DMS153 treated with DMSO at 0.1 percent for 48 hours (cell line): ENCODE data around the gene PIEZO2.

Source experiments
- DNase-seq: peaks from one replicate; lab custom pipeline; 2025; ENCODE audit not compliant: unreplicated experiment; lab: John Stamatoyannopoulos, UW

PIEZO2 gene

DNA sequence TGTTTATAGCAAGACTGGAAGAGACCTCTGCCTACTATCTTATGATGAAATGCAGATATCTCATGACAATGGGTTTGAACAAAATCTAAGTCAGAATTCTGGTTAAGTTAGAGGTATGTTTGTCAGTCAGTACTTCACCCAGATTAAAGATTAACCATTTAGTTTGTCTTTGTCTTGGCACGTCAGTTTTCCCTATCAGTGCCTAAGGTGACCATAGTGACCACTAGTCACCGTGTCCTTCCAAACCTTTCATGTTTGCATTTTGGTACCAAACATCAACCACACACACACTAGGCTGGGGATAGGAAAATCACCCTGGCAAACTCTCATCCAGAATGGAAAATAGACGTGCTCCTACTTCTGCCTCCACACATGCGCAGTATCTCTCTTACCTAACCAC is 248.9 kb downstream of the PIEZO2 start:
- no peak for DNase-seq

GRCh38 chr18:10899481-10899880 is 249.9 kb downstream of the PIEZO2 start:
- no peak for DNase-seq

GRCh38 chr18:10898417-10898974 is 250.9 kb downstream of the PIEZO2 start:
- no peak for DNase-seq

- DNase-seq = no peak
Measured at GRCh38 chr18:10896851-10897250, 252.5 kb downstream of the PIEZO2 start.

DNA sequence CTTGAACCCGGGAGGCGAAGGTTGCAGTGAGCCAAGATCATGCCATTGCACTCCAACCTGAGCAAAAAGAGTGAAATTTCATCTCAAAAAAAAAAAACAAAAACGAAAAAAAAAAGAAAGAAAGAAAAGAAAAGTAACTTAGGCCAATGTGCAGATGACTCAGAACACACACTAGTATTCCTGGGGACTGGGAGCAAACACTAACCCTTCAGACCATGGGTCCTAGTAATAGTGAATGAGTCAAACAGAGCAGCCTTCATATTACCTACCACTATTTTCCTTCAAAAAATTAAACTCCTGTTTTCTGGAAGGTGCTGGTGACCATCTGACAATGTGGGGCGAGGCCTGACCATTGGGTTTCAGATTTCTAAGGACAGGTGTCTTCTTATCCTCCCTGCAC is 253.4 kb downstream of the PIEZO2 start:
- no peak for DNase-seq

GRCh38 chr18:10894501-10894900 is 254.9 kb downstream of the PIEZO2 start:
- DNase-seq = no peak

- DNase-seq = no peak
Measured at GRCh38 chr18:10893761-10894160, 255.6 kb downstream of the PIEZO2 start.

DNA sequence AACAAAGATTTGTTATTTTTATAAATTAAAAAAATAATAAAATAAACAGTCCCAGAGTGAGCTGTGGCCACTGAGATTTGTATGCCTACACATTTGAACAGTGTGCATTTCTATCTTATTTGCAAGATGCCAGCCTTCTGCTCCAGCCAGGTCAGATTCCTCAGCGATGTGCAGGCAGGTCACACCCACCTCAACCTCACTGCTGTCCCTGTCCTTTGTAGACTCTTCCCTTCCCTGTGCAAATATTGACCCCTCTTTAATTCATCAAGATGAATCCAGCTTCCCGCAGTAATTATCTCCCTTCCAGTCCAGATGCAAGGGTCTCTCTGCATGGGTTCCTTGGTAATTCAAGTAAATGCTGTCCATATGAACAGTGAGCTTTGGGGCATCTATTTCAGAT is 256.2 kb downstream of the PIEZO2 start:
- DNase-seq = no peak

- no peak for DNase-seq
Measured at GRCh38 chr18:10892786-10893185, 256.6 kb downstream of the PIEZO2 start.

DNA sequence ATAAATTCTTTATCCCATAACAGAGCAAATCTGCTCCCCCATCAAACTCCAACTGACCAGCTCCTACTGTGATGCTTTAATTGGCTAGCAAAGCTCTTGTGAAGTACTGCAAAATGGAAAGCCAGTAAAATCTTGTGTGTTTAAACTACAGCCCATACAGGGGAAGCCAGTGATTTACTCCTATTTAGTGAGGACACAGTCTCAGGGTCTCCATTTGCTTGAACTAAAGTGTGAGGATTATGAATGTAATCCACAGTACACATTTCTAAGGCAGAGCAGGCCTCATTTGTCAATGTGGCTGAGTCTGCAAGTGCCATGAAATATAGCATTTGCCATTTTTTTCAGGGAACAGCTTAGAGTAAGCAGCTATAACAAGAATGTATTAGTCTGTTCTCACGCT is 259.3 kb downstream of the PIEZO2 start:
- DNase-seq = no peak

DNA sequence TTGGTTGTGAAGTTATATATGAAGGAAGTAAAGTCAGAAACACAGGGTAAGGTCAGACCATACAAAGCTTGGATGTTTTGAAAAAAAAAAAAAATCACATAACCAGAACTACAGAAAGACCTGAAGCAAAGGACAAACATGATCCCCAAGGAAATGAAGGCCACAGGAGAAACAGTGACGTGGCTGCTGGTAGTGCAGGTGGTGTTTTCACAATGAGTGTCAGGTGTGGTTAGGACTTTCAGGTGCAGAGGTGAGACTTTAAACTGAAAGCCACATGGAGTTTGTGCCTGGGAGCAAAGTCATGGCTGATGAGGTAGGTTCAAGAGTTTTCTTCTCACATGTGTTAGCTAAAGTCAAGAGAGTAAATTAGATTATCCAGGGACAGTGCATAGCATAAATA is 270.7 kb downstream of the PIEZO2 start:
- no peak for DNase-seq

GRCh38 chr18:10877987-10878386 is 271.4 kb downstream of the PIEZO2 start:
- no peak for DNase-seq

DNA sequence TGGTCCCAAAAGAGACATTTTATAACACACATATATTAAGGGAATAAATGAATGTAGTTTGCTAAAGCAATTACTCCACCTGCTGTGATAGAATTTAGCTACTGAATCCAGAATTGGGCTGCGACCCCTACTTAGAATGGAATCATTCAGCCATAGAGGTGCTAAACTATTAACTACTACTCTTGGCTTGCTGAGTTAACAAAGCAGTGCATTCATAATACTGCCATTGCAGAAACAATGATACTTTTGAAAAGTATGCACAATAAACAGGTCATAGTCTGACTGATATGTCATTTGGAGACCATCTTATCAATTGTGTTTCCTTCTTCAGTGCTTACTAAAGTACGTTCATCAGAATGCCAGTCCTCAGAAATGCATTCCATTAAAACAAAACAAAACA is 273.6 kb downstream of the PIEZO2 start:
- DNase-seq = no peak

DNA sequence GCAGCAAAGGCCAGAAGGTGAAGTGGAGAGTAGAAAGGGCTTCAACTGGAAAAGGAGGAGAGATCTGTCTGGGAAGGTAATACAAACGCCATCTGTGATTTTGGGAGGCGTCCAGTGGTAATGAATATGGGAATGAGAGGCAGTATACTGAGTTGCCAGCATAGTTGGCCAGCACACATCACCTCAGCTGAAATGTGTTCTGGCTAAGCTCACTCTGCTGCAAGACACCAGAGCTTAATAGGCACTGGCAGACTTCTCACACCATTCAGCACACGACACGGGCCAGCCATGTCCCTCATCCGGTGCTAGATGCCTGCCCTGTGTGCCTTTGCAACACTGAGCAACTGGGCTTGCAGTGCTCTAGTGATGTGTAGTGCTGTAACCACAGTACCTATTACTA is 277.1 kb downstream of the PIEZO2 start:
- no peak for DNase-seq

DNA sequence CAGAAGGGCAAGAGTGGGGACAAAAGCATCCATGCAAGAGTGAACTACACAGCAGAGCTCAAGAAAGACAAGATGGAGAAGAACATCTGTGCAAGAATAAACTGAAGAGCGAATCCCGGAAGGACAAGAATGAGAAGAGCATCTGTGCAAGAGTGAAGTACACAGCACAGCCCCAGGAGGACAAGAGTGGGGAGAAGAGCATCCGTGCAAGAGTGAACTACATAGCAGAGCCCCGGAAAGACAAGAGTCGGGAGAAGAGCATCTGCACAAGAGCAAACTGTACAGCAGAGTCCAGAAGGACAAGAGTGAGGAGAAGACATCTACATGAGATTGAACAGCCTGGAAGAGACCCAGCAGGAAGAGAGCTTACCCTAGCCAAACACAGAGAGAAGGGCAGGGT is 284.6 kb downstream of the PIEZO2 start:
- no peak for DNase-seq

GRCh38 chr18:10863026-10863425 is 286.3 kb downstream of the PIEZO2 start:
- no peak for DNase-seq

DNA sequence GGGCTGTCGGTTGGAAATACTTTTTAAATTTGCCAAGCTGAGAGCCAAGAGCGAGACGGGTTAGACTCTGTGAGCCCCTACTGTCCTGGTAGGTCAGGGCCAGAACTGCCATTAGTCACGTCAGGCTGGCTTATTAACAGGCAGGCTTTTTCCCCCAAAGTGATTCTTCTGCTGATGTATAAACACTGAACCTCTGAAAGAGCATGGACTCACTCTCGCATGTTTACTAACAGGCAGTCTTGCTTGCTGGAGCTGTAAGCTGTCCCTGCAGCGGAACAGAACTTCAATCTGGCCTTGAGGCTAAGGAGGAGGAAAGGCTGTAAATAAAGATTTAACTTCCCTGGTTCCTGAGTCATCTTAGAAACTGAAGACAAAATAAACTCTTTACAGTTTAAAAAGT is 288.4 kb downstream of the PIEZO2 start:
- DNase-seq = no peak

DNA sequence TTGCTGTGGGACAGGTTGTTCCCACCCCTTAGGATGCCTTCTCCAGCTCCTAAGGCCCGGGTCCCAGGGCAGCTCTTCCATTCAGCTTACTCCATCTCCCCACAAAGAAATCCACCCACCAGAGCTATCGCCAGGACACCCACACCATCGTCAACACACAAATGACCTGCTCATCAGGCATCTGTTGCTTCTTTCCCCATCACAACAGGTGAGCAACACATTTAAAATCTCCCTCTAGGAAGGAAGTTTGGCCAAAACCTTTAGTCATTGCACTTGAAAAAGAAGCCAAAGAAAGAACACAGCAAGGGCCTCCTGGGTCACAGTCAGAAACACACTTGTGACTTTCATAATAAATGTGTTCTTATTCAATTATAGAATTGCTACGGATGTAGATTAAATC is 289.0 kb downstream of the PIEZO2 start:
- DNase-seq = no peak

DNA sequence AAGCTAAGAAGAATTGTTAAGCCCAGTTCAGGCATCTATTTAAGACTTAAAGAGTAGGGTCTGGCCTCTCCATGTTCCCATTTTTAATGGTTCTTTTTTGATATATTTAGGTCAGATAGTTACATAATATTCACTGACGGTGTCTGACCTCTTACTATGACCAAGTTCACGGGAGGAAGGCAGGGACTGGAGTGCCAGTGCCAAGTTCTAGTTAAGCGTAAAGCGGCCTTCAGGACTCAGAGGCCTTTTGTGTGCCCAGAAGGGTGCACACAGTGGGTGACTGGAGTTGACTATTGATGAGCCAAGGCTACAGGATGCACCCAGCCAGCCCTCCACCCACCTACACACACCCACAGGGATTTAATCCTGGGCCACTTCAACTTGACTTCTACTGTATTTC is 290.9 kb downstream of the PIEZO2 start:
- no peak for DNase-seq

DNA sequence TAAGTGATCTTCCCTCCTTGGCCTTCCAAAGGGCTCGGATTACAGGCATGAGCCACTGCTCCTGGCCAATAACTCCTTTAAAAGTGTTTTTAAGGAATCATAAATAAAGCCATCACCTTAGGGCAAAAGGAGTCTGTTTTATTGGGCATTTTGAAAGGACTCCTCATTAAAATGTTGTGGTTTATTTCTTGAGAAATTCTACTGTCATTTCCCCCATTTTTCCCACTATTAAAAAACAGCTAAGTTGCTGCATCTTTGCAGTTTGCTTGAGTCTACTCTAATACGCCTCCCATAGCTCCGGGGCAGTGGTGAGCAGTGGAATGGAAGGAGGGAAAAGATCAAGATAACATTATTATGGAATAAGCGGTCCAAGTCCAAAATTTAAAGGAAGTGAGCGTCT is 293.2 kb downstream of the PIEZO2 start:
- no peak for DNase-seq

GRCh38 chr18:10852385-10853303 is 296.7 kb downstream of the PIEZO2 start:
- no peak for DNase-seq

- DNase-seq = no peak
Measured at GRCh38 chr18:10851824-10852319, 297.5 kb downstream of the PIEZO2 start.

DNA sequence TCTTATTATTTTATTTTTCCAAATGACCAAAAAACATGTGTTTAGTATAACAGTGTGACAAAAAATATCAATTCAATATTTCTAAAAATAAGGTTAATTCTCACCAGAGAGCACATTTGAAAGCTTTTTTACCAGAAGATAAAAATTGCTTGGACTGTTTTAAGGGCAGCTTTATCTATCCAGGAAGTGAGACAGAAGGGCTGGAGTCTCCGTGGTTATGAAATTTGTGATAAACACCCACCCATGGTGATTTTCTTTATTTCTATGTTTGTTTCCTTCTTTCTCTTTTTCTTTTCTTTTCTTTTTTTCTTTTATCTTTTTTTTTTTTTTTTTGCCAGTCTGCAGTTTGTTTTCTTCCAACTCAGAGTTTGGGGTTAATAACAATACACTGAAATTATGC is 298.5 kb downstream of the PIEZO2 start:
- DNase-seq = no peak
